WERI-Rb-1 (cell line): ENCODE measurements around the gene MRM3.

Experiments
- DNase-seq: peaks from one replicate; pipeline ENCODE4 v3.0.0-alpha.2; 2020
- H3K27ac ChIP-seq: fragments of 250-450 bp; sonication (Bioruptor Pico); 2 replicates; pipeline ENCODE4 v1.5.1; 2020; ENCODE audit warnings: mild to moderate bottlenecking, moderate library complexity
- H3K27me3 ChIP-seq: fragments of 250-450 bp; sonication (Bioruptor Pico); 2 replicates; pipeline ENCODE4 v1.5.1; 2021; ENCODE audit warnings: mild to moderate bottlenecking, low read depth, moderate library complexity; ENCODE audit not compliant: insufficient read depth, severe bottlenecking
- H3K36me3 ChIP-seq: fragments of 250-450 bp; sonication (Bioruptor Pico); 2 replicates; pipeline ENCODE4 v1.5.1; 2020; ENCODE audit warnings: mild to moderate bottlenecking, moderate library complexity
- H3K4me3 ChIP-seq: 2 replicates; pipeline ENCODE4 v1.5.1; 2011; ENCODE audit warnings: low read depth, mild to moderate bottlenecking, control low read depth, low read length
- H3K9me3 ChIP-seq: fragments of 250-450 bp; sonication (Bioruptor Pico); 2 replicates; pipeline ENCODE4 v1.5.1; 2021; ENCODE audit warnings: mild to moderate bottlenecking, moderate library complexity; ENCODE audit not compliant: severe bottlenecking
- CTCF ChIP-seq: IDR thresholded peaks from 2 replicates; pipeline ENCODE4 v1.5.1; 2011; ENCODE audit warnings: low read depth, mild to moderate bottlenecking, control low read depth, inconsistent platforms, low read length

Gene MRM3

GRCh38 chr17:797236-797840 lies 15.2 kb downstream of the MRM3 start:
- peaks cover 43% of the 10 kb centered on the region for H3K36me3 ChIP-seq
- TF ChIP-seq CTCF: no peak
- H3K27ac ChIP-seq: no peak overlapping the region
- no peak overlapping the region for H3K4me3 ChIP-seq
- DNase-seq: no peak
- H3K9me3 ChIP-seq: no peaks in the 10 kb centered on the region
- H3K27me3 ChIP-seq: no peaks in the 10 kb centered on the region

GRCh38 chr17:798246-798645 lies 16.1 kb downstream of the MRM3 start:
- Histone ChIP-seq H3K27me3 (no peaks in the 10 kb centered on the region), H3K27ac (peak overlapping the region; percentile 57), H3K9me3 (no peaks in the 10 kb centered on the region), H3K4me3 (no peak overlapping the region), H3K36me3 (peaks cover 43% of the 10 kb centered on the region)
- TF ChIP-seq CTCF: no peak
- peak; percentile 56 for DNase-seq

- TF ChIP-seq CTCF: no peak
- Histone ChIP-seq H3K9me3 (no peaks in the 10 kb centered on the region), H3K27ac (peak overlapping the region; percentile 57), H3K27me3 (no peaks in the 10 kb centered on the region), H3K36me3 (peaks cover 50% of the 10 kb centered on the region), H3K4me3 (no peak overlapping the region)
- no peak for DNase-seq
Observed at GRCh38 chr17:799261-799660, 17.1 kb downstream of the MRM3 start.

- Histone ChIP-seq H3K27me3 (no peaks in the 10 kb centered on the region), H3K27ac (no peak overlapping the region), H3K36me3 (peaks cover 57% of the 10 kb centered on the region), H3K4me3 (no peak overlapping the region), H3K9me3 (no peaks in the 10 kb centered on the region)
- no peak for TF ChIP-seq CTCF
- DNase-seq: no peak
Observed at GRCh38 chr17:800446-801242, 18.5 kb downstream of the MRM3 start.

GRCh38 chr17:801660-802059 lies 19.5 kb downstream of the MRM3 start:
- Histone ChIP-seq H3K9me3 (no peaks in the 10 kb centered on the region), H3K27me3 (no peaks in the 10 kb centered on the region), H3K27ac (peak overlapping the region; percentile 34), H3K36me3 (peaks cover 56% of the 10 kb centered on the region), H3K4me3 (no peak overlapping the region)
- DNase-seq: no peak
- no peak for TF ChIP-seq CTCF
